Measurements from ENCODE around the gene GUCY2C. TPM values are rescaled to one million over a fixed set of nuclear protein-coding genes. Genes with fewer than 3 reads are reported as not detected.
"Not testable (repeated sequence)": the region's sequence is repeated elsewhere in the genome, so short reads cannot be mapped to it uniquely, and the experiment has no call there.

Gene GUCY2C
- polyA plus RNA-seq (ENCODE audit: insufficient read length in 12 of 12), result 1 to 10 TPM in 1 of 12 donors, under 1 TPM in 10, not detected in 1; 0.23 to 7.1 (median 0.33) TPM
- long read RNA-seq, donor 1, transcript GUCY2C-201 (27 exons, 3,844 nt), result major isoform, 6 of 51 reads
- long read RNA-seq, donor 1, partial matches to known transcripts, result 45 of 51 reads
- long read RNA-seq, donor 1, other reads (novel, unspliced or antisense), result 0 of 51 reads
- long read RNA-seq, donor 2, result 0 reads
- long read RNA-seq, donor 3, result 0 reads
- long read RNA-seq, donor 4, result 0 reads
- long read RNA-seq, donor 5, result 0 reads
- long read RNA-seq, donor 6, result 0 reads
- long read RNA-seq, donor 7, result 0 reads
- long read RNA-seq, donor 8, result 0 reads
- long read RNA-seq, donor 9, result 0 reads
- long read RNA-seq, donor 10, result 0 reads
- long read RNA-seq, donor 11, result 0 reads

GRCh38 chr12:14696265-14696741 lies at the start of gene GUCY2C:
GUCY2C (minus strand) TSS chr12:14696599; CDS start chr12:14696448, 151 bp downstream.
- no peak for DNase-seq

- no peak for DNase-seq
Observed at GRCh38 chr12:14743061-14743460, 46.7 kb upstream of the GUCY2C start.

GRCh38 chr12:14741942-14742341 lies 45.5 kb upstream of the GUCY2C start:
- no peak for DNase-seq

- DNase-seq, result no peak
Observed at GRCh38 chr12:14741153-14741552, 44.8 kb upstream of the GUCY2C start.

GRCh38 chr12:14736441-14736840 lies 40.0 kb upstream of the GUCY2C start:
- DNase-seq, result not testable (repeated sequence)

- no peak for DNase-seq
Observed at GRCh38 chr12:14731821-14732220, 35.4 kb upstream of the GUCY2C start.

GRCh38 chr12:14729586-14729985 lies 33.2 kb upstream of the GUCY2C start:
- DNase-seq, result no peak

GRCh38 chr12:14723763-14724162 lies 27.4 kb upstream of the GUCY2C start:
- DNase-seq, result peak; percentile 11

GRCh38 chr12:14716848-14717444 lies 20.5 kb upstream of the GUCY2C start:
- peak; percentile 8 for DNase-seq

GRCh38 chr12:14714437-14714836 lies 18.0 kb upstream of the GUCY2C start:
- DNase-seq, result no peak

- peak; percentile 4 for DNase-seq
Observed at GRCh38 chr12:14710632-14711320, 14.4 kb upstream of the GUCY2C start.

GRCh38 chr12:14701809-14702568 lies 5.6 kb upstream of the GUCY2C start:
- DNase-seq, result no peak

- DNase-seq, result no peak
Observed at GRCh38 chr12:14700935-14701334, 4.5 kb upstream of the GUCY2C start.

GRCh38 chr12:14699923-14700322 lies 3.5 kb upstream of the GUCY2C start:
- no peak for DNase-seq

- DNase-seq, result no peak
Observed at GRCh38 chr12:14698555-14698954, 2.2 kb upstream of the GUCY2C start.

- no peak for DNase-seq
Observed at GRCh38 chr12:14695715-14696141, 671 bp downstream of the GUCY2C start.

GRCh38 chr12:14694970-14695369 lies 1.4 kb downstream of the GUCY2C start:
- DNase-seq, result no peak

- no peak for DNase-seq
Observed at GRCh38 chr12:14694145-14694714, 2.2 kb downstream of the GUCY2C start.

GRCh38 chr12:14693116-14693515 lies 3.3 kb downstream of the GUCY2C start:
- DNase-seq, result no peak

GRCh38 chr12:14691560-14691959 lies 4.8 kb downstream of the GUCY2C start:
- DNase-seq, result peak; percentile 39

- DNase-seq, result no peak
Observed at GRCh38 chr12:14689996-14690395, 6.4 kb downstream of the GUCY2C start.

All from muscle of arm (tissue), 14 donors.